OCI-LY7 (cell line): ENCODE data around the gene GDPD4. TPM values are rescaled to one million over a fixed set of nuclear protein-coding genes. Genes with fewer than 3 reads are reported as not detected.

ENCODE experiments used
- BruUV-seq: library from RNA; stranded (reverse); fragments of 400-500 nt; replicated peaks from 2 replicates; lab custom pipeline; 2021; lab: Mats Ljungman, UMichigan
- CTCF ChIA-PET: fragments of 300-600 bp; sonication (Branson Sonifier 250); formaldehyde crosslinking; loops from one replicate; lab custom pipeline; 2022; ENCODE audit warnings: antibody characterized with exemption; ENCODE audit not compliant: unreplicated experiment; lab: Charles Lee
- POLR2A ChIA-PET: fragments of 300-600 bp; sonication (Branson Sonifier 250); formaldehyde crosslinking; loops from one replicate; lab custom pipeline; 2022; ENCODE audit warnings: antibody characterized with exemption; lab: Charles Lee
- DNase-seq: peaks from one replicate; pipeline ENCODE4 v3.0.0-alpha.2; 2015; ENCODE audit warnings: low spot score
- H2AFZ ChIP-seq: fragments of 200-600 bp; sonication (generic), shearing (Covaris generic); 2 replicates; pipeline ENCODE4 v1.6.1; 2014; ENCODE audit warnings: mild to moderate bottlenecking, antibody characterized with exemption, low read length, moderate library complexity
- H3K27ac ChIP-seq: fragments of 200-600 bp; sonication (generic); 2 replicates; pipeline ENCODE4 v1.5.1; 2014; ENCODE audit warnings: mixed run types, low read depth, mild to moderate bottlenecking, moderate library complexity, low read length, inconsistent platforms; ENCODE audit not compliant: poor library complexity, severe bottlenecking
- H3K36me3 ChIP-seq: fragments of 200-600 bp; sonication (generic); 2 replicates; pipeline ENCODE4 v1.6.1; 2014; ENCODE audit warnings: mild to moderate bottlenecking, antibody characterized with exemption, low read length, moderate library complexity, mixed read lengths; ENCODE audit not compliant: insufficient read depth
- H3K4me1 ChIP-seq: fragments of 200-600 bp; sonication (generic); 2 replicates; pipeline ENCODE4 v1.5.1; 2014; ENCODE audit warnings: mild to moderate bottlenecking, low read length; ENCODE audit not compliant: insufficient read depth, poor library complexity, severe bottlenecking
- H3K4me2 ChIP-seq: fragments of 200-600 bp; sonication (generic); 2 replicates; pipeline ENCODE4 v1.6.1; 2014; ENCODE audit warnings: mild to moderate bottlenecking, low read length
- H3K4me3 ChIP-seq: fragments of 200-600 bp; sonication (generic); 2 replicates; pipeline ENCODE4 v1.5.1; 2014; ENCODE audit warnings: mild to moderate bottlenecking, low read depth, low read length; ENCODE audit not compliant: poor library complexity, severe bottlenecking
- H3K79me2 ChIP-seq: fragments of 200-600 bp; sonication (generic); 2 replicates; pipeline ENCODE4 v1.6.1; 2016; ENCODE audit warnings: low read depth, mild to moderate bottlenecking, low read length, moderate library complexity, mixed read lengths; ENCODE audit not compliant: insufficient read depth
- H3K9me2 ChIP-seq: fragments of 200-600 bp; sonication (generic); 2 replicates; pipeline ENCODE4 v1.6.1; 2016; ENCODE audit warnings: mild to moderate bottlenecking, low read length, mixed read lengths; ENCODE audit not compliant: insufficient read depth
- H3K9me3 ChIP-seq: fragments of 200-600 bp; sonication (generic); 2 replicates; pipeline ENCODE4 v1.6.1; 2014; ENCODE audit warnings: mild to moderate bottlenecking, mixed run types, low read length, mixed read lengths
- H4K20me1 ChIP-seq: fragments of 200-600 bp; sonication (generic); 2 replicates; pipeline ENCODE4 v1.6.1; 2014; ENCODE audit warnings: mild to moderate bottlenecking, antibody characterized with exemption, low read length, moderate library complexity, mixed read lengths; ENCODE audit not compliant: insufficient read depth
- CTCF ChIP-seq: fragments of 200-600 bp; sonication (generic); conservative IDR thresholded peaks from 2 replicates; pipeline ENCODE4 v1.5.1; 2014; ENCODE audit warnings: mild to moderate bottlenecking, antibody characterized with exemption, low read length, moderate library complexity, mixed read lengths
- EZH2phosphoT487 ChIP-seq: fragments of 200-600 bp; sonication (generic); IDR thresholded peaks from 2 replicates; pipeline ENCODE4 v1.6.1; 2018; ENCODE audit warnings: low read depth, borderline replicate concordance, mild to moderate bottlenecking, mixed run types, antibody characterized with exemption, low read length, moderate library complexity, mixed read lengths
- intact Hi-C: fragments of 100-400 bp; cut with micrococcal nuclease; formaldehyde crosslinking; loops from one replicate; pipeline ENCODE4 v1.10.0; 2022; ENCODE audit not compliant: unreplicated experiment
- total RNA-seq, 2 experiments: library from RNA; depleted of rRNA in 1 of 2; stranded (reverse); fragments of >200 nt in 1 of 2; shearing (Covaris generic) in 1 of 2; gene quantifications; 2 replicates each; pipeline ENCODE4 v1.2.3, GENCODE V29; 2014 to 2022

GDPD4 gene
- total RNA-seq, 2 experiments from 2014 or later = not detected

- no peak overlapping the region for H3K27ac ChIP-seq
- H3K9me2 ChIP-seq = no peaks in the 10 kb centered on the region
- no peaks in the 10 kb centered on the region for H3K36me3 ChIP-seq
- ChIA-PET CTCF (no interaction called here), POLR2A (no interaction called here)
- no peak overlapping the region for H3K4me2 ChIP-seq
- no peak for TF ChIP-seq EZH2phosphoT487
- intact Hi-C loops = no loop called here
- H4K20me1 ChIP-seq = no peaks in the 10 kb centered on the region
- H2AFZ ChIP-seq = no peak overlapping the region
- H3K79me2 ChIP-seq = no peaks in the 10 kb centered on the region
- H3K9me3 ChIP-seq = no peaks in the 10 kb centered on the region
- no peak for DNase-seq
- no peak overlapping the region for H3K4me3 ChIP-seq
- BruUV-seq = no TSS peak
- H3K4me1 ChIP-seq = no peaks in the 10 kb centered on the region
Measured at GRCh38 chr11:77170107-77170506, 131.4 kb downstream of the GDPD4 start.

GRCh38 chr11:77167791-77168190 is 133.7 kb downstream of the GDPD4 start:
- no peaks in the 10 kb centered on the region for H4K20me1 ChIP-seq
- no peaks in the 10 kb centered on the region for H3K9me3 ChIP-seq
- TF ChIP-seq CTCF = no peak
- TF ChIP-seq EZH2phosphoT487 = no peak
- no peak overlapping the region for H3K4me3 ChIP-seq
- H3K9me2 ChIP-seq = no peaks in the 10 kb centered on the region
- H3K27ac ChIP-seq = no peak overlapping the region
- CTCF ChIA-PET = no interaction called here
- no peak overlapping the region for H3K4me2 ChIP-seq
- no peak overlapping the region for H2AFZ ChIP-seq
- intact Hi-C loops = no loop called here
- POLR2A ChIA-PET = no interaction called here
- no peak for DNase-seq
- no TSS peak for BruUV-seq
- H3K36me3 ChIP-seq = no peaks in the 10 kb centered on the region
- no peaks in the 10 kb centered on the region for H3K79me2 ChIP-seq
- H3K4me1 ChIP-seq = no peaks in the 10 kb centered on the region

- Histone ChIP-seq H3K4me3 (no peak overlapping the region), H3K36me3 (no peaks in the 10 kb centered on the region), H4K20me1 (no peaks in the 10 kb centered on the region), H3K27ac (no peak overlapping the region), H3K4me2 (no peak overlapping the region), H3K4me1 (no peaks in the 10 kb centered on the region), H3K9me2 (no peaks in the 10 kb centered on the region), H3K9me3 (no peaks in the 10 kb centered on the region), H3K79me2 (no peaks in the 10 kb centered on the region), H2AFZ (no peak overlapping the region)
- intact Hi-C loops = no loop called here
- TF ChIP-seq CTCF (no peak), EZH2phosphoT487 (no peak)
- BruUV-seq = no TSS peak
- ChIA-PET CTCF (no interaction called here), POLR2A (no interaction called here)
- no peak for DNase-seq
Measured at GRCh38 chr11:77167111-77167626, 134.3 kb downstream of the GDPD4 start.

Other genes with a start within 250 kb of the GDPD4 start
- 0.98 and 1.4 TPM in 2 replicates for gene CAPN5, start 234.7 kb downstream of the GDPD4 start, total RNA-seq (2014; rRNA removed; shearing (Covaris generic))
- 1.5 TPM in 2 replicates for gene CAPN5, start 234.7 kb downstream of the GDPD4 start, total RNA-seq (2022)
- gene OMP, start 198.8 kb downstream of the GDPD4 start, total RNA-seq (2014; rRNA removed; shearing (Covaris generic)) = not detected in 2 replicates
- not detected in 2 replicates for gene OMP, start 198.8 kb downstream of the GDPD4 start, total RNA-seq (2022)
- gene MYO7A, start 173.4 kb downstream of the GDPD4 start, total RNA-seq (2014; rRNA removed; shearing (Covaris generic)) = not detected in 2 replicates
- not detected in 2 replicates for gene MYO7A, start 173.4 kb downstream of the GDPD4 start, total RNA-seq (2022)
- 1.0 and 1.1 TPM in 2 replicates for gene PAK1, start 172.4 kb upstream of the GDPD4 start, total RNA-seq (2014; rRNA removed; shearing (Covaris generic))
- gene PAK1, start 172.4 kb upstream of the GDPD4 start, total RNA-seq (2022) = 3.4 and 3.6 TPM in 2 replicates